Upper lobe of left lung (tissue), 4 donors: Measurements from ENCODE around the gene FAM47E.

ENCODE experiments used
- EP300 ChIP-seq, 4 donors: sonication (generic); formaldehyde crosslinking; IDR thresholded peaks; one replicate each; pipeline ENCODE4 v1.5.1; 2017; ENCODE audit warnings: antibody characterized with exemption in 4 of 4, control low read depth in 2 of 4
- POLR2A ChIP-seq, 4 donors: fragments of 450-650 bp; IDR thresholded peaks; one replicate each; pipeline ENCODE4 v1.5.1; 2016 to 2017; ENCODE audit warnings: antibody characterized with exemption in 4 of 4, mild to moderate bottlenecking in 2 of 4
- POLR2AphosphoS5 ChIP-seq, 2 donors: sonication (generic); formaldehyde crosslinking; IDR thresholded peaks; one replicate each; pipeline ENCODE4 v1.5.1; 2017; ENCODE audit warnings: antibody characterized with exemption in 2 of 2
- TF ChIP-seq, protein P1 (sequence below), 6 experiments: fragments of 450-650 bp in 4 of 6; fragments of 200-600 bp in 2 of 6; sonication (generic) in 2 of 6; IDR thresholded peaks; one replicate each; pipeline ENCODE4 v1.5.1; 2016 to 2019; ENCODE audit warnings: antibody characterized with exemption in 6 of 6

- TF ChIP-seq, protein P1, sequence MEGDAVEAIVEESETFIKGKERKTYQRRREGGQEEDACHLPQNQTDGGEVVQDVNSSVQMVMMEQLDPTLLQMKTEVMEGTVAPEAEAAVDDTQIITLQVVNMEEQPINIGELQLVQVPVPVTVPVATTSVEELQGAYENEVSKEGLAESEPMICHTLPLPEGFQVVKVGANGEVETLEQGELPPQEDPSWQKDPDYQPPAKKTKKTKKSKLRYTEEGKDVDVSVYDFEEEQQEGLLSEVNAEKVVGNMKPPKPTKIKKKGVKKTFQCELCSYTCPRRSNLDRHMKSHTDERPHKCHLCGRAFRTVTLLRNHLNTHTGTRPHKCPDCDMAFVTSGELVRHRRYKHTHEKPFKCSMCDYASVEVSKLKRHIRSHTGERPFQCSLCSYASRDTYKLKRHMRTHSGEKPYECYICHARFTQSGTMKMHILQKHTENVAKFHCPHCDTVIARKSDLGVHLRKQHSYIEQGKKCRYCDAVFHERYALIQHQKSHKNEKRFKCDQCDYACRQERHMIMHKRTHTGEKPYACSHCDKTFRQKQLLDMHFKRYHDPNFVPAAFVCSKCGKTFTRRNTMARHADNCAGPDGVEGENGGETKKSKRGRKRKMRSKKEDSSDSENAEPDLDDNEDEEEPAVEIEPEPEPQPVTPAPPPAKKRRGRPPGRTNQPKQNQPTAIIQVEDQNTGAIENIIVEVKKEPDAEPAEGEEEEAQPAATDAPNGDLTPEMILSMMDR (IDR thresholded peaks at IDR 0.05) = no peak
- TF ChIP-seq POLR2A (IDR thresholded peaks at IDR 0.05) = no peak
- TF ChIP-seq EP300 (IDR thresholded peaks at IDR 0.05) = no peak
- TF ChIP-seq POLR2AphosphoS5 (IDR thresholded peaks at IDR 0.05) = no peak
Observed at GRCh38 chr4:76301775-76302162, 50.2 kb downstream of the FAM47E start.
